ENCODE data around the gene MKLN1.
"Not testable (repeated sequence)": the region's sequence is repeated elsewhere in the genome, so short reads cannot be mapped to it uniquely, and the experiment has no call there.

Gene MKLN1

DNA sequence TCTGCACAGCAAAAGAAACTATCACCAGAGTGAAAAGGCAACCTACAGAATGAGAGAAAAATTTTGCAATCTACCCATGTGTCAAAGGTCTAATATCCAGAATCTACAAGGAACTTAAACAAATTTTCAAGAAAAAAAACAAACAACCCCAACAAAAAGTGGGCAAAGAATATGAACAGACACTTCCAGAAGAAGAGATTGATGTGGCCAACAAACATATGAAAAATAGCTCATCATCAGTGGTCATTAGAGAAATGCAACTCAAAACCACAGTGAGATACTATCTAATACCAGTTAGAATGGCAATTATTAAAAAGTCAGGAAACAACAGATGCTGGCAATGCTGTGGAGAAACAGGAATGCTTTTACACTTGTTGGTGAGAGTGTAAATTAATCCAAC, 7.1 kb upstream of the MKLN1 start:
- DNase-seq, result no peak

DNA sequence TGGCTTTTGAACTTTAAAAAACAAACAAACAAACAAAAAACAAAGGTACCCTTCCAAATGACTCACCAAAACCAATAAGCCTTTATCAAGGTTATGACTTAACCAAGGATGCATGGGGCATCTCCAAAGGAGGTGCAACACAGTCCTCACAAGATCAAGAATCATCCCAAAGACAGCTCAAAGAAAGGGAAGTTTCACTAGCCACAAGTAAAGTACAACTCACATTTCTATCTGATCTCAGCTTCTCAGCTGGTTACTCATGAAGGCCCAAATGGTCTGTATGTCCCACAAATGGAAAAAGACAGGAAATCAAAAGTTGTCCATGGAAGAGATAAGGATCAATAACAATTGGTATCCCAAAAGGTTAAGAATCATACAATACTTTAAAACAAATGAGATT, 6.0 kb upstream of the MKLN1 start:
- no peak for DNase-seq

DNA sequence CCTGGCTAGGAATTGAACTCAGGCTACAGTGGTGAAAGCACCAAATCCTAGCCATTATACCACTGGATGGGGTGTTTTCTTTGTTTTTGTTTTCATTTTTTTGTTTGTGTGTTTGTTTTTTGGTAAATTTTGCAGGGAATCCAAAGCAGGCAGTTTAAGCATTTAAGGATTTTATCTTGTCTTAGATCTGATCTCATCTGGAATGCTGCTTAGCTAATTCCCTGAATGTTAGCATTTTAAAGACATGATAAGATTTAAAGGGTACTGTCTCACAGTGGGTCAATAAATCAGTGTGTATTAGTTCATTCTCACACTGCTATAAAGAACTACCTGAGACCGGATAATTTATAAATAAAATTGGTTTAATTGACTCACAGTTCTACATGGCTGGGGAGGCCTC, 5.6 kb upstream of the MKLN1 start:
- no peak for DNase-seq

DNA sequence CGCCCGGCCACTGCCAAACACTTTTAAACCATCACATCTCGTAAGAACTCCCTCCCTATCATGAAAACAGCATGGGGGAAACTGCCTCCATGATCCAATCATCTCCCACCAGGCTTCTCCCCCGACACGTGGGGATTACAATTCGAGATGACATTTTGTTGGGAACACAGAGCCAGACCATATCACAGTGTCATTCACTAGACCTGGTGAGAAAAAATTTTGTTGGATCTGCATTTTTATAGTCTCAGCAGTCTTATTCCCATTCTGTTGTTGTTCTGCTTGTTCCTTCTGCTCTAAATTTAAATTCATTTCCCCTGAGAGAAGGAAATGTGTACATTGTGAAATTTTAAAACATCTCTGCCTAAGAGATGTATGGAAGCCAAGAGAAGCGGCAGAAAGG, 4.8 kb upstream of the MKLN1 start:
- no peak for DNase-seq

DNA sequence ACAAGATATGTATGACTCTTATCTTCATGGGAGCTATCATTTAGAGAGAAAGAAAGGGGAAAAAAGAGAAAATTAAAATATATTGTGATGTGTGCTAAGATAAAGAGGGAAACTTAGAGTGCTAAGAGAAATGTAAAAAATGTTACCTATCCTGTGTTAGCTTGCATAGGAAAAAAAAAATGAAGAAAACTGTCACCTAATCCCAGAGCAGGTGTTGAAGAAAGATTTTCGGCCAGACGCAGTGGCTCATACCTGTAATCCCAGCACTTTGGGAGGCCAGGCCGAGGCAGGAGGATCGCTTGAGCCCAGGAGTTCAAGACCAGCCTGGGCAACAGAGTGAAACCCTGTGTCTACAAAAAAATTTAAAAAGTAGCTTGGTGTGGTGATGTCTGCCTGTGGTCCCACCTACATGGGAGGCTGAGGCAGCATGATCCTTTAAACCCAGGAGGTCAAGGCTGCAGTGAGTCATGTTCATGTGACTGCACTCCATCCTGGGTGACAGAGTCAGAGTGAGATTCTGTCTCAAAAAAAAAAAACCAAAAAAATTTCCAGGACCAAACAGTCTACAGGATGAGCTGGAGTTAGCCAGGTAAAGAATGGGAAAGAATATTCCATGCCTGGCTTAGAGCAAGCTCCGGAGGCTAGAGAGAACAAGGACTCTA, 2.4 kb upstream of the MKLN1 start:
- no peak for DNase-seq

DNA sequence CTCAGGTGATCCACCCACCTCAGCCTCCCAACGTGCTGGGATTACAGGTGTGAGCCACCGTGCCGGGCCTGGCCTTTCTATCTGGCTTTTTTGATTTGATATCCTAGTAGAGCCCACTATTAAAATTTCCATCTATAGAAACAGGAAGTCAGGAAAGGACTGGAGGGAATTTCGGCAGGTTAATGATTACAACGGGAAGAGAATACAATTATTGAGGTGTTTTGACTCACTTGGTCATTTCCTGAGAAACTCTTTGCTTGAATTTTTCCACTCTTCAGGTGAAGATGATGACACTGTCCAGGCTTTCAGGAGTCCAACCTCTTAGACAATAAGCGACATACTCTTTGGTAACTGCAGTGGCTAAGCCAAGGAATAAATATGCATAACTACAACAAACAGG, 1.1 kb upstream of the MKLN1 start:
- DNase-seq, result no peak

DNA sequence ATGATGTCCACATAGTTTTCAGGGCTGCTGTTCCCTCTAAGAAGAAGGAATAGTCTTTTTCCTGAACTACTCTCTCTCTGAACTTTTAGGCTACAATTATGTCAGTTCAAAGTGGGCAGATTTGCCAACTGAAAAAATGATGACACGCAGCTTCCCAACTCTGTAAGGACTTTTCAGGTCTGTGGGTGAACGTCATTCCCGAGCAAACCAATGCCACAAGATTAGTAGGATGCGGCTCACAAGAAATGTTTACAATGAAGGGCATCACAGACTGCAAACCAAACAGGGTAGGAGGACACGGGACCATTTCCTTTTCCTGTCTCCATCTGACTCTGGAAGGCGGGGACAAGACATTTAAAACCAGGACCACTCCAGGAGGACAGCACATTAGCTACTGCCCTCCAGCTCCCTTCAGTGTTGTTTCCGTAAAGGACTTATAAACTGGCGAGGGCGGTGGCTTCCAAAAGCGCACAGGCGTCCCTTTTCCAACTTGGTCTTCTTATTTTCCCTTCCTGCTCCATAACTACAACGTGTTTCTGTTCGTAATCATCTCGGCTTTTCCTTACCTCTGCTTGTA, 539 bp upstream of the MKLN1 start:
- DNase-seq, result no peak

DNA sequence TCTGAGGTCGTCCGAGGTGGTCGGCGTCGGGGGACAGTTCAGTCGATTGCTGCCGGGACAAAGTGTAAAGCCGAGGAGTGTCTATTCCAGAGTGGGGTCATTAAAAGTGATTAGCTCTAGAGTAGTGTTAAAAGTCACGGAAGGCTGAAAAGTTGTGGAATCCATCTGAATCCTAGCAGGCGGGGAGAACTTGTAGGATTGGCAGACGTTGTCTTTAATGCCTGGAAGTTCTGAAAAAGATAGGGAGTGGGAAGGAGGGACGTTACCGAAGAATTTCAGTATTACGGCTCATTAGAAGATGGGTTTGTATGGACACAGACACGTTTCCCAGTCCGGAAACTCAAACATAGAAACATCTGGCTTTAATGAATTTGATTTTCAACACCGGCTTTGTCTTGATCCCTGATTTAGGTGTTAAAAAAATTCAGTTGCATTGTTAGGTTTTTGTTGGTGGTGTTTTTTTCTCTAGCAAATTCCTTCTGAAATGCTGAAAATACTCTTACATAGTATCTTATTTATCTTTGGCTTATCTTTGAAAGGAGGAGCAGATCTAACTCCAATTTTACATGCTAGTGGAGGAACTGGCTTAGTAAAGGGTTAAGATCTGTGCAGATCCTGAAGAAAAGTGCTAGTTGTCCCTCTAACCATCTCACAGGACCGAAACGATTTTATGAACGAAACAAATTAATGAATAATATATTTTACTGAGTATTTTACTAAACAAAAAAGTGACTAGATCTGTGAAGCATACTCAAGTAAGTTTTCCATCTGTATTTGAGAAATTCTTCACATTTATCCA, 900 bp downstream of the MKLN1 start:
- no peak for DNase-seq

DNA sequence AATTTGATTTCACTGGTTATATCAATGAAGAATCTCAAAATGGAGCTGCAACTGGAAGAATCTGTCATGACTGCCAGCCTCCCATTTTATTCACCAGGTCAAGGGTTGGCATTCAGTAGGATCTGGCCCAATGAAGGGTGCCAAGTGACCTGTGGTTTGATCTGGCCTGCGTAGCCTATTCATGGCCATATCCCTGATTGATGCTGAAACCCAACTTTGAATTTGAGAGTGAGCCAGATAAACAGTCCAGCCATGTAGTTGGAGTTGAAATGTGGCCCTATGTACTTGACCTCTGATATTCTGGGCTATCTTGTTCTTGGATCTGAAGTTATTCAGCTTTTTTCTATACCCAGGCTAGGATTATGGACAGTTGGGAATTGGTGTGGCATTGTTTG, 1.5 kb downstream of the MKLN1 start:
- DNase-seq, result no peak

DNA sequence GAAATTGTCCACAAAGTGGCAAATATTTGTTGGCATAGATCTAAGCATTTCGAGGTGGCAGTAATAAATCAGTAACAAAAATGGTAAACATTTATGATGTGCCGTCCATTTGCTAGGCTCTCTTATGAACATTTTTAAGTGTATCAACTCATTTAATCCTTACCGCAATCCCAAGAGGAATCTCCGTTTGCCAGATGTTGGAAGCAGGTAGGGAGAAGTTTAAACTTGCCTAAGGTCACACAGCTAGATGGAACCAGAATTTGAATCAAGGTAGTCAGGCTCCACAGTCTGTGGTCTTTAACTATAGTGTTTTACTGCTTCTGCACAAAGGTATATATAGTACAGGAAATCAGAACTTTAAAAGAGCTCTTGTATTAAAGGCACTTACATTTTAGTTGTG, 2.6 kb downstream of the MKLN1 start:
- DNase-seq, result no peak

DNA sequence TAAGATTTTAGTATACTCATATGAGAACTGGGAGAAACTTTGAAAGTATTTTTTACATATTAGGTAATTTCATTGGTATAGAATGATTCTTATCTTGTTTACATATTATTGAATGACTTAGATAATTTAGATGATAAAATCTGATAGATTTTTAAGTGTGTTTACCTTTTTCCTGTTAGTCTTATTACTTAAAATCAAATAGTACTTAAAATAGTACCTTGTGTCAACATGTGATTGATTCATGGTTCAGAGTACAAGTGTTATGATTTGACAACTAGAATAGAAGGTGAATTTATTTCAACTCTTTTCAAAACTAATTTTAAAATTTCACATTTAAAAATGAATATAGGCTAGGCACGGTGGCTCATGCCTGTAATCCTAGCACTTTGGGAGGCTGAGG, 4.1 kb downstream of the MKLN1 start:
- no peak for DNase-seq

DNA sequence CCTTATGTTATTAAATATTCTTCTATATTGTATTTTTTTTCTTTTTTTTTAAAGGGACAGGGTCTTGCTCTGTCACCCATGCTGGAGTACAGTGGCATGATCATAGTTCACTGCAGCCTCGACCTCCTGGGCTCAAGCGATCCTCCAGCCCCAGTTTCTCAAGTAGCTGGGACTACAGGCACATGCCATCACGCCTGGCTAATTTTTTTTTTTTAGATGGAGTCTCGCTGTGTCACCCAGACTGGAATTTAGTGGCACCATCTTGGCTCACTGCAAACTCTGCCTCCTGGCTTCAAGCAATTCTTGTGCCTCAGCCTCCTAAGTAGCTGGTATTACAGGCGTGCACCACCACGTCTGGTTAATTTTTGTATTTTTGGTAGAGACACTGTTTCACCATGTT, 5.1 kb downstream of the MKLN1 start:
- DNase-seq, result not testable (repeated sequence)

DNA sequence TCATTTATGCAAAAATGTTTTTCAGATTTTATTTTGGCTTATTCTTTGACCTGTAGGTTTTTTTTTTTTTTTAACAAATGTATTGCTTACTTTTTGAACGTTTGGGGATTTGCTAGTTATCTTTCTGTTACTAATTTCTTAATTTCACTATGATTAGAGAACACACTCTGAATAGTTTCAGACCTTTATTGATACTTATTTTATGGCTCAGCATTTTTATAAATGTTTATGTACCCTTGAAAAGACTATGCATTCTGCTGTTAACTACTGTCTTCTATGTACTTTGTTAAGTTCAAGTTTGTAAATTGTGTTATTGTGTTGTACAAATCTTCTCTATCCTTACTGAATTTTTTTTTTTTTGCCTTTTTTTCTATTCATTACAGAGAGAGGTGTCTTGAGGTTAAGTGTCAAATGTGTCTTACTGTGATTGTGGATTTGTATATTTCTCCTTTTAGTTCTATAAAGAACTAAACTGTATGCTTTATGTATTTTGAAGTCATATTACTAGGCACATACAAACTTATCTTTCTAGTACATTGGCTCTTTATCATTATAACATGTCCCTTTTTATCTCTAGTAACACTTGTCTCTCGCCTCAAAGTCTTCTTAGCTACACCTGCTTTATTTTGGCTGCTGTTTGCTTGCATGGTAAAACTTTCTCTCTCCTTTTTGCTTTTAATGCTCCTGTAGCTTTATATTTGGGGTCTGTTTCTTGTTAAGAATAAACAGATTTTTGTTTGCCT, 8.1 kb downstream of the MKLN1 start:
- DNase-seq, result no peak

DNA sequence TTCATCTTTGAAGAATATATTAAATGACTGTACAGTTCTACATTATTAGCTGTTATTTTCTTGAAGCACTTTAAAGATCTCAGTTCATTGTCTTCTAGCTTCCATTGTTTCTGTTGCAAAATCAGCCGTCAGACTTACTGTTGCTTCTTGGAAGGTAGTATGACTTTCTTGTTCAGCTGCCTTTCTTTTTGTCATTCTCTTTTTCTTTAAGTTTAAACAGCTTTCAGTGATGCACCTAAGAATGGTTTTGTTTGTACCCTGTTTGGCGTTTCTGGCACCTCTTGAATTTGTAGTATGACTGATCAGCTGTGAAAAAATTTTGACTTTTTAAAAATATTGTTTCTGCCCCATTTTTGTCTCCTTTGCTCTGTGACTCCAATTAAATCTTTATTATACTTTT, 9.3 kb downstream of the MKLN1 start:
- no peak for DNase-seq

DNA sequence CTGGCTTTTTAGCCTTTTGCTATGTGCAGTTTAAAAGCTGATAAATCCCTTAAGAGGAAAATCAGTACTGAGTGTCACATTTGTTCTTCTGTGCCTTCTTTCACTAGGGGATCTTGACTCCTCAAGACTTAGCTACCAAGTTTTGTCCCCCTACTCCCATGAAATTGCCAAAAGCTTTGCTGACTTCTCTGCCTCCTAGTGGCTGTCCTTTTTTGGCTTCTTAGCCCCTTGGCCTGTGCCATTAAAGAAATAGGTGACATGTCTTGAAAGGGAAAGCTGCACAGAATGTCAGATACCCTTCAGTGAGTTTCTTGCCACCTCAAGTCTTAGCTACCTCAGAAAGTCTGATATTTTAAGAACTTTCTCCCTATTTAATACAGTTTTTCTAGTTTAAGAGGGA, 10.5 kb downstream of the MKLN1 start:
- DNase-seq, result no peak

DNA sequence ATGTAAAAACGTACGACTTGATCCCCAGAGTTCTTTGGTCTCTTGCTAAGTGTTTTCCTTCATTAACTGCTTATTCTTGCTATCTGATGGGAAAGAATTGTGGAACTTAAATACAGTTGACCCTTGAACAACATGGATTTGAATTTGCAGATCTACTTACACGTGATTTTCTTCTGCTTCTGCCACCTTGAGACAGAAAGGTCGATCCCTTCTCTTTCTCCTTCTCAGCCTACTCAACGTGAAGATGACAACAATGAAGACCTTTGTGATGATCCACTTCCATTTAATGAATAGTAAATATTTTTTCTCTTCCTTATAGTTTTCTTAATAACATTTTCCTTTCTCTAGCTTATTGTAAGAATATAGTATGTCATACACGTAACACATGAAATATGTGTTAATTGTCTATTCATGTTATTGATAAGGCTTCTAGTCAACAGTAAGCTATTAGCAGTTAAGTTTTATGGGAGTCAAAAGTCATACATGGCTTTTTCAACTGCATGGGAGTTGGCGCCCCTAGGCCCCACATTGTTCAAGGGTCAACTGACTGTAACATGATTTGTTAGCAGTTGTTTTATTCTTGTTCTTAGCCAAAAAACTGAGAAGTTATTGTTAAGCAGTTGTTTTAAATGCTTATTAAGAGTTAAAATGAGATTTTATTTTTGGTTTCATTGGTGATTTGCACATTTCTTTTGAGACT, 11.2 kb downstream of the MKLN1 start:
- no peak for DNase-seq

DNA sequence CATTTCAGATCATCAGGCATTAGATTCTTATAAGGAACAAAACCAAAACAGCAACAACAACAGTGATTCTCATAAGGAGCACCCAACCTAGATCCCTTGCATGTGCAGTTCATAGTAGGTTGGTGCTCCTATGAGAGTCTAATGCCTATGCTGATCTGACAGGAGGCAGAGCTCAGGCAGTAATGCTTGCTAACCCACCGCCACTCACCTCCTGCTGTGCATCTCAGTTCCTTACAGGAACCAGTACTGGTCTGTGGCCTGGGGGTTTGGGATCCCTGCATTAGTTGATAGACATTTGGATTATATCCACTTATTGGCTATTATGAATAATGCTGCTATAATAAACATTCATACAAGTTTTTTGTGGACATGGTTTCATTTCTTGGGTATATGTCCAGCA, 14.0 kb downstream of the MKLN1 start:
- DNase-seq, result no peak

DNA sequence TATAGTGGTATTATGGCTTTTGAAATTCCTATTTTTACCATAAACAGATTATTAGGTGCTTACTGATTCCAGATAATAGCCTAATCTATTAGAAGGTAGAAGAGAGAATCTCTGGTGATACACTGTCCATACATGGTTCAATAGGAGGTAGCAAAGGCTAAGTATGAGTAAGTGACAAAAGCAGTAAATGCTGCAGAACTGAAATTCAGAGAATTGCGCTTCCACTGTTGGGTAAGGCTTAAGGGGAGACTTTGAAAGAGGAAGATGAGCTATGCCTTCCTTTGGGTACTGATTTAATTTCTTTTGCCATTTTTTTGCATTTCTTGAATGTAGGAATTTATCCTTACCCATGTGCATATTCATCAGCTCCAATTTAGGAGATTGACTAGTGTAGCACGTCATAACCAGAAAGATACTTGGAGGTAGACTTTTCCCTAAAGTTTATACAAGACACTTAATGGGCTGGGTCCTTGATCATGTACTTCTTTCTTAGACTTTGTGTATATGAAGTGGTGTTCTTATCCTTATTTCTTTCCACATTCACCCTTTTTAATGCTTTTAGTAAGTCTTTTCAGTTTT, 15.3 kb downstream of the MKLN1 start:
- no peak for DNase-seq

DNA sequence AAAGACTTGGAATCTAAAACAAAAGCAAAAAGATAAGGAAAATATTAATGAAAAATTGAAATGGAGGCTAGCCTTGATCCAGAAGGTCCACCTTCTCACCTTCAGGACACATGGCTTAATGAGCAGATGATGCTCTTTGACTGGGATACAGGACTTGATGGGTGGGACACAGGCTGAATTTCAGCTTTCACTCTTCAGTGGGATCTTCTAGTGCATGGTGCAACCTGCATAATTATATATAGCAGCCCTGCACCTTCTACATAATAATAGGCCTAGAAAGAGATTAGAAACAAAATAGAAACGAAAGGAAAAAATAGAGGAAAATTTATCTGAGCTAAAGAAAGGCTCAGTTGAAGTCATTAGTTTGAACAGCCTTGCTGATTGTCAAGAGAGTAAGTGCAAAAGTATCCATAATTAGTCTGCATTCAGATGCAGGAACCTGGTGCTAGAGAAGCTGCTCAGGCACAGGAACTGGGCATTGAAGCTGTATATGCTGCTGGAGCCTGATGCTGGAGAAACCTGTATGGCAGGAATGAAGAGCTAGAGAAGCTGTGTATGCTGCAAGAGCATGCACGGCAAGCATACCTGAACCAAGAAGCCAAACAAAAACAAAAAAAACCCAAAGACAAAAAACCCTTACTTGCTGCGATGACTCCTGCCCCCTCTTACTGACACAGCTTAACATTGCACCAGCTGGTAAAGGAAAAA, 19.4 kb downstream of the MKLN1 start:
- no peak for DNase-seq

DNA sequence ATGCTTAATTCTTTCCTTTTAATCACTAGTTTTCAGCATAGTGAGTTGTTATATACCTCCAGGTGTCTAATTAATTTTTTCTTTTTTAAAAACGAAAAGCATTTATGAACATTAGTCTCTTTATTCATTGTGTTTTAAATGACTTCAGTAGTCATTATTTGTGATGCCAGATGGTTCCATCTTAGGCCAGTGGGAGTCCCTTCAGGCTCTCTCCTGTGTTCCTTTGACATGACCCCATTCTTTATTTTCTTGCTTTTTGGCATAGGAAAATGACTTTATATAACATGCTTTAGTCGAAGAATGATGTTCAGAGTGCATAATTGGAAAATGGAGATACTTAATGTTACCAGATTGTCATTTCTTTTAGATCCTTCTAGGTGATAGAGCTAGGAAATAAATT, 24.4 kb downstream of the MKLN1 start:
- no peak for DNase-seq

DNA sequence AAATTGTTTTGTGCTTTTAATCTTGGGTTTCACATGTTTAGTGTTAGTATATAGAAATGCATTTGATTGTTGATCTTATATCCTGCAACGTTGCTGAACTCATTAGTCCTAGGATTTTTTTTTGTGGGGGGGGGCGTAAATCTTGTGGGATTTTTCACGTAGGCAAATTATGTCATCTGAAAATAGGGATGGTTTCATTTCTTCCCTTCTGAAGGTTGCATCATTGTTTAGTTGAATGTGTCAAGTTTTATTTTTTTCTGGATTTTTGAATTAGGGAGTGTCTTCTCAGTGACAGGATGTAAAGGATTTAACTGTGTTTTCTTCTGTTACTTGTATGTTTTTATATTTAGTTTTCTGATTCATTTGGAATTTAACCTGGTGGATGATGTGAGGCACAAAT, 26.7 kb downstream of the MKLN1 start:
- no peak for DNase-seq

Measured in cerebellar nuclear complex (tissue), 1 donor.